ENCODE measurements around the gene FYN.

FYN gene

DNA sequence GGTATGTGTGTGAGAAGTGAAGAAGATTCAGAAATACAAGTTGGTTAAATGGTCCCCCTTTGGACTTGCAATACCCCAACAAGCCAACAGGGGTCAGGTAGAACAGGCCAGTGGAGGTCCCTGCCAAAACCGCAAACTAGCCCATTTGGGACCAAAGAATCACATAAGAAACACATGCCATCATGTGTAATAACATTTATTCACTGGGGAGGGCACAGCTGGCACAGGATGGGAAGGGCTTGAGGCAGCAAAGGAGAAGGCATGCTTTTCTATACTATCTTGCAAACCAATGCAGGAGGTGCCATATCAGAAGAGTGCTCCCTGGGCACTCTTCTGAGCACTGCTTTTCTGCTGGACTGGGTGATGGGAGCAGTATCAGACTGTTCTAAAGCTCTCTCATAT lies 151.5 kb downstream of the FYN start:
- no peak for DNase-seq

DNA sequence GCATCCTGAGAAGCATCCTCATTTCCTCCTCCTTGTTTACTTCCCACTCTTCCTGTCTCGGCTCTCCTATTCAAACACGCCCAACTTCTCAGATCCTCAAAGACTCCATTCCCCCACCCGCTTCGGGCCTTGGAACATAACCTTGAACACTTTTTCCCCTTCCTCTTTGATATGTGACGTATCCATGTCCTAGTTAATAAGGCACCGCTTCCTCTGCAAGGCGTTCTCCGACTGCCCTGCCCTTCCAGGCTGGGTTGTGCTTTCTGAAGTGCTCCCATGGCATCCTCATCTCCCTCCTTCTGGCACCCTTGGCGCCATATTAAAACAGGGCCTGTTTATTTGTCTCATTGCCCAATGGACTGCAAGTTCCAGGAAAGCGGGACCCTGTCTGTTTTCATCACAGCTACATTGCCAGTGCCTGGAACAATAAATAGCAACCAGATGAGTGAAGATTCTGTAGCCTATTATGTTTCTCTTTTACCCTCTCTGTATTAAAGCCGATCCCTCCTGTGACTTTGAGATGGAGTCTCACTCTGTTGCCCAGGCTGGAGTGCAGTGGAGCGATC lies 152.2 kb downstream of the FYN start:
- no peak for DNase-seq

DNA sequence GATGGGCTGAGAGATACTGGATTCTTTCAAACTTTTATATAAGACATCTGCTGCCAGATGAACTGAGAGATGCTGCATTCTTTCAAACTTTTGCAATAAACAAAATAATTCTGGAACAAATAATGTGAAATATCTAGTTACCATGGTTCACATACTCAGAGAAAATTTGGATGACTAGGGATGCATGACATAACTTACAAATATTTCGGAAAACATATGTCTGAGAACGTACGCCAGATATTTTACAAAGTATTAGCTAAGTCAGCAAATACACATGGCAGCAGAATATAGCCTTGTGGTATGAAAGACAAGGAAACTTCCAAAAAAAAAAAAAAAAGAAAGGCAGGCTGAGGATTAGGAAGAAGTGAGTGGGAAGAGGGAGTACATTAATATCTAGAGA lies 154.3 kb downstream of the FYN start:
- no peak for DNase-seq

DNA sequence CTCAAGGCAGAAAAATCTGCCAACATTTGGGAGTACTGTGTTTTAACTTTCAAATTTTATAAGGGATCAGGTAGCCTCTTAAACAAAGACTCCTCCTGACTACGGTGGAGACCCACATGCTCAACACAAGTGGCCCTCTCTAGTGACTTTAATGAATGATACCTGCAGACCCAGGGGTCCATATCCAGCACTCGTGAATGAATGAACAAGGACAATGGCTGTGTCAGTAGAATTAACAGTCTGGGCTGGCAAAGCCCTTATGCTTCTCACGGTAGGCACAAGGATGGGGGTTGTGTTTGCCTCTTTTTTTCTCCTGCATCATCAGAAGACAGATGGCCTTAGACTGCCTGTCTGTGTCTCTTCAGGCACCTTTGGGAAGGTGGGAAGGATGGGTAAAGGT lies 154.9 kb downstream of the FYN start:
- no peak for DNase-seq

DNA sequence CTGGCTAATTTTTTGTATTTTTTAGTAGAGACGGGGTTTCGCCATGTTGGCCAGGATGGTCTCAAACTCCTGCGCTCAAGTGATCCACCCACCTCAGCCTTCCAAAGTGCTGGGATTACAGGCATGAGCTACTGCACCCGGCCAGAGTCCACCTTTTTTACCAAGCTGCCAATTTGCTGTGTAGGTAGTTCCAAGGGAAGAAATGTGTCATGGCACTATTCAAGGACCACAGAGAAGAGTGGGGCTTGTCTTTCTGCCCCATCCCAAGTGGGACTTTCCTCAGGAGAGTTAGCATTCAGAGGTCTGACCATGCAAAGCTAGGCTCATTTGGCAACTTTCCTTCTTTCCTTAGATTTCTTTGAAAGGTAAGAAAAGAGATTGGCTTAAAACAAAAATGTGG lies 155.6 kb downstream of the FYN start:
- DNase-seq: no peak

DNA sequence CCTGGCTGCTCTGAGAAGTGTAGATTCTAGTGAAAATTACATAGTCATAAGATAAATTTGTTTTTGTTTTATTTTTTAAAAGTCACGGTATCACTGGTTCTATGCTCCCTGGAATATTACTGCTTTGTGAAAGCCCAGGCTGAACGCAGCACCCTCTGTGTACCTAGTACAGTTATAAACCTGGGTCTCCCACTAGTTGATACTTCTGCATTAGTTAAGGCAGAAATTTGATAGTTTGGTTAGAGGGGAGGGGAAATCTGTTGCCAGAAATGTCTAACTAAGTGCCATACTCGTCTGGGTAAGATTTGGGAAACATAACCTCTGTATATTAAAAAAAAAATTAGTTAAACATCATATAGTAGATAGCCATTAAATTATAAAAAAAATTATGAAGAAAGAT lies 156.9 kb downstream of the FYN start:
- DNase-seq: no peak

GRCh38 chr6:111715321-111715720 lies 157.9 kb downstream of the FYN start:
- DNase-seq: no peak

GRCh38 chr6:111714416-111715270 lies 158.6 kb downstream of the FYN start:
- DNase-seq: no peak

DNA sequence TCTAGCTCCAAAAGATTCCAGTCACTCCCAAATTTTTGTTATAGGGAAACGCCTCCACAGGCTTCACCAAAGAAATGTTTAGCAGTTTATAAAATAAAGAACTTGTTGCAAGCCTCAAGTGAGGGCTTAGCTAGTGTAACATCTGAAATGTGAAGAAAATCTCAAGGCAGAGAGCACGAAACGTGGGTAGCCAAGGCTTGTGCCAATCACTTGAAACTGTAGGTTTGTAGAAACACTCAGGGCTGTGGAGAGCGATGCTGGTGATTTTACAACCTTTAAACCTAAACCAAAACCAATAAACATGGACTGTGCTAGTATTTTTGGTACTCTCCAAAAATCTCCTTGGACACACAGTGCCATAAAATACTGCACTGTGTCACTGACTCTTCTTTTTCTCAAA lies 159.4 kb downstream of the FYN start:
- DNase-seq: no peak

DNA sequence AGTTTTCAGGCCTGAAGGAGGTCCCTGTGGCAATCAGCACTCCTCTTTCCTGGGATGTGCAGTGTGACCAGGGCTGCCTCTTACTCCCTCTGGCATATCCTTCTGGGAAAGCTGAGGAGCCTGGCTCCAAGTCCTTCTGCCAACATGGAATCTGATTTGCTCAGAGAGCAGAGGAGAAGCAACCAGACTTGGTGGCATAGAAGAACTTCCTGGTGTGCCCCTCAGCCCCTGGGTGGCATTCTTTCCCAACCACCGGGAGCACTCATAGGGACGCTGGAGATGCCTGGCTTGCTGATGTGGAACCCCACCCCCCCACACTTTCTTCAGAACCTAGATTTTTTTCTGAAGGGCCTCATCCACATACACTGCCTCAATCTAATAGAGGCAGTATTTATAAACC lies 160.0 kb downstream of the FYN start:
- DNase-seq: no peak

GRCh38 chr6:111711984-111712752 lies 161.1 kb downstream of the FYN start:
- no peak for DNase-seq

DNA sequence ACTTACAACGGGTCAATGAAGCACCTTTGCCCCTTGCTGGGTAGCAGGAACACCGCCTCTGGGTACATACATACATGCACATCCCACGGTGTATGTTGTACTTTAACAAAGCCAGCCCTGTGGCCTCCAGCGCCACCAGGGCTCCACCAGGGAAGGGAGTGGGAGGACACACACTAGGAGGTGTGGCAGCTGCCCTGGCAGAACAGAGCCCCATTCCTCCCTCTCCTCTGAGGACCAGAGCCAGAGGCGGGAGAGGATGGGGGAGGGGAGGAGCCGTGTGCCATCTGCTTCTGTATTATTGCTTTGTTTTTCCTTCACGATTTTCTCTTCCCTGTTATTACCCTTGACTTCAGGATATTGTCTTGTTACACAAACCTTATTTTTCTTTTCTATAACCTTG lies 161.8 kb downstream of the FYN start:
- DNase-seq: no peak

- DNase-seq: no peak
Observed at GRCh38 chr6:111710911-111711310, 162.3 kb downstream of the FYN start.

DNA sequence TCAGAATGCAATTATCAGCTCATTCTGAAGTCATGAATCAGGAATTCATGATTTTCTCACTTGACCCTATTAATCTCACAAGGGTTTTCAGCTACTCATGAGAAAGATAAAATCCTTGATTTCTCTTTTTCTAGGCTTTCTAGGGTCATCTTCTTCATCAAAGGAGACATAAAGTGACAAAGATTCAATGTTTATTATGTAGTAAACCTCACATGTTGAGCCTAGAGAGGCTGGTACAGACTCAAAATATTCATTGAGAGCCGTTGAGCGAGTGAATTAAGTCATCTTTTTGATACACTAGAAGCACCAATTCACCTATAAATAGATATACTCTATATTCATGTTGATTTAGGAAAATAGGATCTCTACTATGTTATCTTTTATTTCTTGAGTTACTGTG lies 162.8 kb downstream of the FYN start:
- no peak for DNase-seq

GRCh38 chr6:111709615-111710398 lies 163.4 kb downstream of the FYN start:
- peak; percentile 32 for DNase-seq

- DNase-seq: no peak
Observed at GRCh38 chr6:111709201-111709600, 164.1 kb downstream of the FYN start.

GRCh38 chr6:111707773-111708172 lies 165.5 kb downstream of the FYN start:
- DNase-seq: no peak

DNA sequence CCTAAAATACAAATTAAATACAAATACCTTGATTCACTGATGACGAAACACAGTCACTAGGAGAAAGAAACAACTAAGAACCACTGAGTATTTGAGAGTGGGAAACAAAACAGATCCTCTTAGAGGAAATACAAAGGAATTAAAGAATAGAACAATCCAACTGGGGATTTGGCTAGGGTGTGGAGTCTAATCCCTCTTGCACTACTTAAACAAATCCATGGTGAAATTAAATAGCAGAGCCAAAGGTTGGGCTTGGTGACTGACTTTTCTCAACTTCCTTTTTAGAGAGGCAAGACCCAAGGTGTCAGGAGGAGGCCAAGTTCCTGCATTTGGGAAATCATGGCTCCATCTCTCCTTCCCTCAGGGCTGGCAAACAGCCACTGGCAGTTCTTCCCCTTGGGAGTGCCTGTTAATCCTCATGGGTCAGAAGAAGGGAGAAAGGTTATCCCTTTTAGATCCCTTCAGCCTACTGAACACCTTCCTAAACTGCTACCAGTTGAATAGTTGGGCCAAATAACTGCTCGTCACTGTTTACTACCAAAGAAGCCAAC lies 166.3 kb downstream of the FYN start:
- no peak for DNase-seq

DNA sequence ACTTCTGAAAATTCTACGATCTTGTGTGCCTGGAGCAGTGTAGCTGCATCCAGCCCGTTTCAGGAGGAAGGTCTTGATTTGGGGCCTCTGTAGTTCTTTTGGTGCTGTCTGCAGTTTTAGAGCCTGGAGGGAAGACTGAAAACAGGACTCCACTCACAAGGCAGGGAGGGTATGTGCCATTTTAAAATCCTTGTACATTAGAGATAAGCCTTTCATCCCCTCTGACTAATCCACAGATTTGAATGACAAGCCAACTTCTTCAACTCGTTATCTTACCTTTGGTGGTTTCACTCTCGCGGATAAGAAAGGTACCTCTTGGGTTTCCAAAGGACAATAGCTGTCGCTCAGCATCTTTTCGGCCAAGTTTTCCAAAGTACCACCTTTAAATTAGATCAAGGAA lies 169.5 kb downstream of the FYN start:
- no peak for DNase-seq

- no peak for DNase-seq
Observed at GRCh38 chr6:111702268-111702667, 171.0 kb downstream of the FYN start.

DNA sequence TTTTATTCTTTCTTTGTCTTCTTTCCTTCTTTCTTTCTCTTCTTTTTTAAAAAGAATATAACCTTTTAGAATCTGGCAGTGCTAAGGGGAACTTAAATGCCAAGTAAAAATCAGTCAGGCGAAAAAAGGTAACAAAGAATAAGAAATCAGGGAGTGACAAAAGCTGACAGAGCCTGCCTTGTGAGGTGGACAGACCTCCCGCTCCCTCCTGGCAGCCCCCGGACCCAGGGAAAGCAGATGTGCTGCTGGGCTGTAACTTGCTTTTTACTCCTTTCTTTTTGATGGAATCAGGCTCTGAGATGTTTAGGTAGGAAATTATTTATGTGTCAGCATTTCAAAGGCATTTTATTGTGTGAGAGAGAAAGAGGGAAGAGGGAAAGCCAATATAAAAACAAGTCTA lies 172.1 kb downstream of the FYN start:
- DNase-seq: no peak

- DNase-seq: no peak
Observed at GRCh38 chr6:111700135-111700690, 173.0 kb downstream of the FYN start.

DNA sequence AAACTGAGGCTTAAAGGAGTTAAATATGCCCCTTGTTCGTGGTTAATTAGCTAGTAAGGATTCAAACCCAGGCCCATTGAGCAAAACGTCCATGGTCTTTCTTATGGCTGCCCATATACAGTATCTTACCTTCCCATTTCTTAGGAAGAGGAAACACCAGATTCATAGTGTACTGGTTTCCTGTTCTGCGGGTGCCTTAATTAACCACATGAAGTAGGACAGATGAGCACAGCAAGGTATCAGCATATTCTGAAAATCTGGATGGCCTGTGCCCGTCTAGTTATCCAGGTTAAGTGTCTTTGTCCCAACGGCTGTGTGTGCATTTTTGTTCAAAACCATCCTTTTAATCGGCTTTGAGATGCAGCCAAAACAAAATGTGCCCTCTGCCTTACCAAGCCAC lies 174.1 kb downstream of the FYN start:
- no peak for DNase-seq

Measured in NCI-H2081 treated with DMSO at 0.1 percent for 48 hours (cell line).